ENCODE data around the gene TRIM26. TPM values are rescaled to one million over a fixed set of nuclear protein-coding genes. Genes with fewer than 3 reads are reported as not detected.

The TRIM26 gene
- total and polyA plus RNA-seq, 2 of the 13 experiments (the other 11 are each of a cell fraction or from before 2014, with no cell fraction given): 27.1 to 38.7 TPM

- 0 out of 2 replicates have a peak, but pooled peaks have one; percentile 20 for TF ChIP-seq NR0B2 (CRISPR knock-in tag; IDR thresholded peaks at IDR 0.05)
- 0 out of 2 replicates have a peak, but pooled peaks have one; percentile 3 for TF ChIP-seq MXD4 (CRISPR knock-in tag; IDR thresholded peaks at IDR 0.05)
- TF ChIP-seq ZNF281 (CRISPR knock-in tag; IDR thresholded peaks at IDR 0.05; ENCODE audit: borderline replicate concordance): 0 out of 2 replicates have a peak, but pooled peaks have one; percentile 16
- TF ChIP-seq ZNF772 (CRISPR knock-in tag; IDR thresholded peaks at IDR 0.05): no peak
- TF ChIP-seq ZNF687 (CRISPR knock-in tag; IDR thresholded peaks at IDR 0.05): peak; percentile 12
- TF ChIP-seq CSRNP1 (CRISPR knock-in tag; IDR thresholded peaks at IDR 0.05): peak; percentile 68; the same call in 1 of the 2 replicates
Observed at GRCh38 chr6:30260036-30260504, 46.9 kb upstream of the TRIM26 start (continued).
